22Rv1 (cell line): ENCODE results near the gene MAP1LC3B.

ENCODE experiments used
- CTCF ChIP-seq: fragments of 450-650 bp; IDR thresholded peaks from 2 replicates; pipeline ENCODE4 v1.5.1; 2017; ENCODE audit warnings: mild to moderate bottlenecking
- ZFX ChIP-seq: fragments of 450-650 bp; IDR thresholded peaks from 2 replicates; pipeline ENCODE4 v1.6.1; 2017; ENCODE audit warnings: antibody characterized with exemption, borderline replicate concordance

- TF ChIP-seq CTCF (no peak), ZFX (no peak)
Observed at GRCh38 chr16:87431926-87432325, 39.8 kb downstream of the MAP1LC3B start.
